Uterus (tissue), 4 donors: Measurements from ENCODE around the gene ANKRD11. TPM values are rescaled to one million over a fixed set of nuclear protein-coding genes. Genes with fewer than 3 reads are reported as not detected.

Experiments
- DNase-seq, 2 donors: peaks; one replicate each; pipeline ENCODE4 v3.0.0-alpha.2; 2019 to 2020
- H3K27ac ChIP-seq, 2 donors: fragments of 200-600 bp; sonication (generic); 1 replicate in 1 of 2; 2 replicates in 1 of 2; pipeline ENCODE4 v1.5.1; 2016 to 2018
- H3K27me3 ChIP-seq, 2 donors: fragments of 200-600 bp; sonication (generic); one replicate each; pipeline ENCODE4 v1.5.1; 2018 to 2019; ENCODE audit warnings: control low read depth in 1 of 2
- H3K36me3 ChIP-seq, 2 donors: fragments of 200-600 bp; sonication (generic); one replicate each; pipeline ENCODE4 v1.5.1; 2019; ENCODE audit warnings: control low read depth in 1 of 2
- H3K4me1 ChIP-seq, 2 donors: fragments of 200-600 bp; sonication (generic); one replicate each; pipeline ENCODE4 v1.5.1; 2018 to 2019; ENCODE audit warnings: control low read depth in 1 of 2
- H3K4me3 ChIP-seq, 2 donors: fragments of 200-600 bp; sonication (generic); 1 replicate in 1 of 2; 2 replicates in 1 of 2; pipeline ENCODE4 v1.5.1; 2018 to 2019; ENCODE audit warnings: mild to moderate bottlenecking in 1 of 2
- H3K9me3 ChIP-seq, 2 donors: fragments of 200-600 bp; sonication (generic); one replicate each; pipeline ENCODE4 v1.5.1; 2019; ENCODE audit warnings: control low read depth in 1 of 2
- POLR2A ChIP-seq, 2 donors: fragments of 450-650 bp; IDR thresholded peaks; one replicate each; pipeline ENCODE4 v1.6.1; 2016; ENCODE audit warnings: antibody characterized with exemption in 2 of 2, mild to moderate bottlenecking in 1 of 2, moderate library complexity in 1 of 2
- intact Hi-C: fragments of 100-400 bp; cut with DNase I; formaldehyde crosslinking; loops from one replicate; pipeline ENCODE4 v1.15.1; 2023; ENCODE audit warnings: low total_unique reads
- total RNA-seq, 4 donors: library from RNA; depleted of rRNA in 3 of 4; stranded (reverse); fragments of >200 nt in 3 of 4; gene quantifications; one replicate each; pipeline versions ENCODE4 v1.1.0 to v1.2.4, GENCODE V29; 2014 to 2023
- TF ChIP-seq, protein P1 (sequence below), 4 experiments: fragments of 200-600 bp in 2 of 4; fragments of 450-650 bp in 2 of 4; sonication (generic) in 2 of 4; IDR thresholded peaks; one replicate each; pipeline ENCODE4 v1.5.1; 2016 to 2019; ENCODE audit warnings: antibody characterized with exemption in 4 of 4, mild to moderate bottlenecking in 2 of 4, moderate library complexity in 1 of 4
- donor health status: DM: yes; HTN: yes; CAD: no.

Gene ANKRD11
- total RNA-seq, 4 donors from 2014 or later: 20.5 to 182 (median 45.5) TPM

- DNase-seq: no peak
- Histone ChIP-seq H3K27me3 (no peaks in the 10 kb centered on the region), H3K9me3 (no peaks in the 10 kb centered on the region), H3K36me3 (no peaks in the 10 kb centered on the region), H3K4me3 (no peak overlapping the region), H3K27ac (no peak overlapping the region), H3K4me1 (no peaks in the 10 kb centered on the region)
- no peak for TF ChIP-seq POLR2A (IDR thresholded peaks at IDR 0.05)
- TF ChIP-seq, protein P1, sequence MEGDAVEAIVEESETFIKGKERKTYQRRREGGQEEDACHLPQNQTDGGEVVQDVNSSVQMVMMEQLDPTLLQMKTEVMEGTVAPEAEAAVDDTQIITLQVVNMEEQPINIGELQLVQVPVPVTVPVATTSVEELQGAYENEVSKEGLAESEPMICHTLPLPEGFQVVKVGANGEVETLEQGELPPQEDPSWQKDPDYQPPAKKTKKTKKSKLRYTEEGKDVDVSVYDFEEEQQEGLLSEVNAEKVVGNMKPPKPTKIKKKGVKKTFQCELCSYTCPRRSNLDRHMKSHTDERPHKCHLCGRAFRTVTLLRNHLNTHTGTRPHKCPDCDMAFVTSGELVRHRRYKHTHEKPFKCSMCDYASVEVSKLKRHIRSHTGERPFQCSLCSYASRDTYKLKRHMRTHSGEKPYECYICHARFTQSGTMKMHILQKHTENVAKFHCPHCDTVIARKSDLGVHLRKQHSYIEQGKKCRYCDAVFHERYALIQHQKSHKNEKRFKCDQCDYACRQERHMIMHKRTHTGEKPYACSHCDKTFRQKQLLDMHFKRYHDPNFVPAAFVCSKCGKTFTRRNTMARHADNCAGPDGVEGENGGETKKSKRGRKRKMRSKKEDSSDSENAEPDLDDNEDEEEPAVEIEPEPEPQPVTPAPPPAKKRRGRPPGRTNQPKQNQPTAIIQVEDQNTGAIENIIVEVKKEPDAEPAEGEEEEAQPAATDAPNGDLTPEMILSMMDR (IDR thresholded peaks at IDR 0.05): no peak
- intact Hi-C loops: no loop called here
Observed at GRCh38 chr16:89534252-89534756, 43.9 kb upstream of the ANKRD11 start.

DNA sequence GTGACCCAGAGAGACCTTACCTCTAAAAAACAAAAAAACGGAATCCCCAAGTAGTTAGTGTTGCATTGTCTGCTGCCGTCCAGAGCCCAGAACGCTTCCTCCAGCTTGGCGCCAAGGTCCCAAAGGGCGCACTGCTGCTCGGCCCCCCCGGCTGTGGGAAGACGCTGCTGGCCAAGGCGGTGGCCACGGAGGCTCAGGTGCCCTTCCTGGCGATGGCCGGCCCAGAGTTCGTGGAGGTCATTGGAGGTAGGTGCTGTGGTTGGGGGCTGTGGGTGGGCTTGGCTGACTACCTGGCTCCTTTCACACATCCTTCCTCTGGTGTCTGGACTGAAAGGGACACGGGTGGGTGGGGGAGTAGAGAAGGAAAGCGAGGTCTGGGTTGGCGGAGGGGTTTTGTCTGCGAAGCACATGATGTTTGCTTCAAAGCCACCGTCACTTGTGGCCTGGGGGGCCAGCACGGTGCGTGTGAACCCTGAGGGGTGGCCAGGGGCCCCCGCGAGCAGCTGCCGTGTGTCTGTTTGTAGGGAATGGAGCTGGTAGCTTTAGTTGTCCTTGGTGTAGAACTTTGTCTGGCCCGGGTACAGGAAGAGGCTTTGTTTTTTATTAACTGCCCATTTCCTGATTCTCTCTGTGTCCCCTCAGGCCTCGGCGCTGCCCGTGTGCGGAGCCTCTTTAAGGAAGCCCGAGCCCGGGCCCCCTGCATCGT is 41.6 kb upstream of the ANKRD11 start:
- H3K4me3 ChIP-seq: no peak overlapping the region
- H3K27me3 ChIP-seq: no peaks in the 10 kb centered on the region
- DNase-seq: no peak
- TF ChIP-seq POLR2A (IDR thresholded peaks at IDR 0.05): no peak
- TF ChIP-seq, protein P1 (IDR thresholded peaks at IDR 0.05): no peak
- intact Hi-C loops: no loop called here
- no peak overlapping the region for H3K27ac ChIP-seq
- H3K9me3 ChIP-seq: no peaks in the 10 kb centered on the region
- H3K36me3 ChIP-seq: no peaks in the 10 kb centered on the region
- no peaks in the 10 kb centered on the region for H3K4me1 ChIP-seq

DNA sequence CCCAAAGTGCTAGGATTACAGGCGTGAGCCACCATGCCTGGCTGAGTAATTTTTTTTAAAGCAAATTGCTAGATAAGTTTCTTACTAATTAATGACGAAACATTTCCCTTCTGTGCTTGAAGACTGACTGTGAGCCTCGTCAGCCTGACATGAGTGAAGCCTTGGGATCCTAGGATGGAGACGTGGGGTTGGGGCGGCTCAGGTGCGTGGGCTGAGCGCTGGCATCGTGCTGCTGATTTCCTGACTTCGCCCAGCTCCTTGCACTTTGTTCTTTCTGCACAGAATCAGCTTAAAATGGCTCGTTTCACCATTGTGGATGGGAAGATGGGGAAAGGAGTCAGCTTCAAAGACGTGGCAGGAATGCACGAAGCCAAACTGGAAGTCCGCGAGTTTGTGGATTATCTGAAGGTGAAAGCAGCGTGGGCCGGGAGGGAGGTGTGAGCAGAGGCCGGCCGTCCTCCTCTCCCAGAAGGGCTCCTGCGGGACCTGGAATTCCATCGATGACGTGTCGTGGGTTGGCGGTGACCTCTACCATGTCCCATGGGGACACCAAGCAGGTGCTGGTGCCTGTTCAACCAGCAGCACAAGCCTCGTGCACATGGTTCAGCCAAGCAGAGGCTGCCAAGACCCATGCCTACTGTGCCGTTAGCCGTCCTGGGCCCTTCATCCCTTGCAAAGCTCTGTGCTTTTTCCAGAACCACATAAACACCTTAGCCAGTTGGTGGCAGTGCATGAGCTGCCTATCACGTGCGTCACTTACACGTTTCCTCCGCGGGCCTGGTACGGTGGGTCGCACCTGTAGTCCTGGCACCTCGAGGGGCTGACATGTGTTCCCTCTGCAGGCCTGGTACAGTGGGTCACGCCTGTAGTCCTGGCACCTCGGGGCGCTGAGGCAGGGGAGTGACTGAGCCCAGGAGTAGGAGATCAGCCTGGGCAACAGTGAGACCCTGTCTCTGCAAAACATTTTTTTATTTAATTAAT is 40.3 kb upstream of the ANKRD11 start:
- Histone ChIP-seq H3K27me3 (no peaks in the 10 kb centered on the region), H3K36me3 (no peaks in the 10 kb centered on the region)
- TF ChIP-seq POLR2A (IDR thresholded peaks at IDR 0.05): no peak
- TF ChIP-seq, protein P1 (IDR thresholded peaks at IDR 0.05): no peak

DNA sequence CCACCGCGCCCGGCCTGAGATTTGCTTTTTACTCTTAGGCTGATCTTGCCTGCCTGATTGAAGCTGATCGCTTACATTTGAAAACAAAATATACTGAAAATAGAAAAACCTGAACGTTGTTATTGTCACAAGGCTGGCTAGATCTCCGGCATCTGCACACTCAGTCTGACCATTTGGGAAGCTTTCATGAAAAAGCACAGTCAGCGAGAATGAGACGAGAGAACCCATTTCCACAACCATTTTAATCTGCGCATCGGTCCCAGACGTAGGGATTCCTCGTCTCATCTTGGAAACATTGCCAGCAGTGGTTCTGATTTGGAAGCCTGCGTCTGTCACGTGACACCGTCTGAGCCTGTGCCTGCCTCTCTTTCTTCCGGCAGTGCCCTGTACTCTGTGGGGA is 38.7 kb upstream of the ANKRD11 start:
- Histone ChIP-seq H3K4me3 (no peak overlapping the region), H3K27me3 (no peaks in the 10 kb centered on the region), H3K36me3 (no peaks in the 10 kb centered on the region), H3K9me3 (no peaks in the 10 kb centered on the region), H3K4me1 (no peaks in the 10 kb centered on the region), H3K27ac (no peak overlapping the region)
- no peak for TF ChIP-seq POLR2A (IDR thresholded peaks at IDR 0.05)
- TF ChIP-seq, protein P1 (IDR thresholded peaks at IDR 0.05): no peak
- DNase-seq: no peak
- intact Hi-C loops: no loop called here

More for the DNA sequence above, 40.3 kb upstream of the ANKRD11 start:
- no peaks in the 10 kb centered on the region for H3K9me3 ChIP-seq
- H3K4me1 ChIP-seq: no peaks in the 10 kb centered on the region
- H3K4me3 ChIP-seq: no peak overlapping the region
- no peak overlapping the region for H3K27ac ChIP-seq
- intact Hi-C loops: no loop called here
- DNase-seq: no peak
